ENCODE results near the gene PIK3C3.

Gene PIK3C3

DNA sequence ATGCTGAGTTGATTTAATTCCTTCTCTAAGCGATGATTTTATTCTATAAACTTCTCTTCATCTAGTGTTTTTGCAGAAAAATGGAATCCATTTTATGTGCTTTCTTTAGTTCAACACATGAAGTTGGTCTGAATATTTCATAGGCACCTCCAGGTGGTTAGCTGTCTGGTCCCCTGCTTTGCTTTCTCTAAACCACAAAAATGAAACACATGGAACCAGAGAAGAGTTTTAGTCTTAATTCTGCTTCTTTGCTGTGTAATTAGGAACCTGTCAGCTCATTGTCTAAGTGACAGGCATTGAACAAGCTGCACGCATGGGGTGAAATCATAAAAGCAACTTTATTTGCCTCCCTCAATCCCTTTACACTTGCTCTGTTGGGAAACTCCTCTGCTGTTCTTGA is 150.4 kb downstream of the PIK3C3 start:
- no peak for TF ChIP-seq TEAD4 (IDR thresholded peaks at IDR 0.05)

DNA sequence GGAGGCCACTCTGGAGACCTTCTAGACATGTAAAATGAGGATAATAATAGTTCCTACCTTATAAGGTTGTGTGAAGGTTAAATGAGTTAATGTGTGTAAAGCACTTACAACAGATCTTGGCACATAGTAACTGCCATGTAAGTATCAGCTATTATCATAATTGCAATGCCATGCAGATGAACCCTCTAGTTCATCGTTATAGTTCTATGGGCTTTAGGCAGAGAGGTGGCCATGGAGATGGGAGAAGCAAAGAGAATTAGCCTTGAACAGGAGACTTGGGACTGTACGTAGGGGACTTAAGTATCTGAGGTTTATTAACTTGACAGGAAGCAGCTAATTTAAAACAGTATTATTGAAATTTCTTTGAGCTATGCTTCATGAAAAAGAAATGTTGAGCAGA is 151.8 kb downstream of the PIK3C3 start:
- TF ChIP-seq EGR1 (IDR thresholded peaks at IDR 0.05) (no peak), CREB1 (IDR thresholded peaks at IDR 0.05; ENCODE audit: low read depth) (no peak), CEBPB (IDR thresholded peaks at IDR 0.05) (no peak), NFIC (IDR thresholded peaks at IDR 0.05) (no peak), EP300 (IDR thresholded peaks at IDR 0.05; ENCODE audit: borderline replicate concordance) (no peak), FOXM1 (IDR thresholded peaks at IDR 0.05; ENCODE audit: borderline replicate concordance, low read depth) (no peak), YY1 (IDR thresholded peaks at IDR 0.05; ENCODE audit: low read depth) (no peak), TAF1 (IDR thresholded peaks at IDR 0.05; ENCODE audit: low read depth) (no peak), TEAD4 (IDR thresholded peaks at IDR 0.05) (no peak), RAD21 (IDR thresholded peaks at IDR 0.05; ENCODE audit: low read depth) (no peak), ZBTB7A (IDR thresholded peaks at IDR 0.05; ENCODE audit: low read depth) (no peak), TCF12 (IDR thresholded peaks at IDR 0.05; ENCODE audit: low read depth) (no peak)
- TF ChIP-seq, protein P1, sequence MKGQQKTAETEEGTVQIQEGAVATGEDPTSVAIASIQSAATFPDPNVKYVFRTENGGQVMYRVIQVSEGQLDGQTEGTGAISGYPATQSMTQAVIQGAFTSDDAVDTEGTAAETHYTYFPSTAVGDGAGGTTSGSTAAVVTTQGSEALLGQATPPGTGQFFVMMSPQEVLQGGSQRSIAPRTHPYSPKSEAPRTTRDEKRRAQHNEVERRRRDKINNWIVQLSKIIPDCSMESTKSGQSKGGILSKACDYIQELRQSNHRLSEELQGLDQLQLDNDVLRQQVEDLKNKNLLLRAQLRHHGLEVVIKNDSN (IDR thresholded peaks at IDR 0.05) = no peak
- TF ChIP-seq, protein P2, sequence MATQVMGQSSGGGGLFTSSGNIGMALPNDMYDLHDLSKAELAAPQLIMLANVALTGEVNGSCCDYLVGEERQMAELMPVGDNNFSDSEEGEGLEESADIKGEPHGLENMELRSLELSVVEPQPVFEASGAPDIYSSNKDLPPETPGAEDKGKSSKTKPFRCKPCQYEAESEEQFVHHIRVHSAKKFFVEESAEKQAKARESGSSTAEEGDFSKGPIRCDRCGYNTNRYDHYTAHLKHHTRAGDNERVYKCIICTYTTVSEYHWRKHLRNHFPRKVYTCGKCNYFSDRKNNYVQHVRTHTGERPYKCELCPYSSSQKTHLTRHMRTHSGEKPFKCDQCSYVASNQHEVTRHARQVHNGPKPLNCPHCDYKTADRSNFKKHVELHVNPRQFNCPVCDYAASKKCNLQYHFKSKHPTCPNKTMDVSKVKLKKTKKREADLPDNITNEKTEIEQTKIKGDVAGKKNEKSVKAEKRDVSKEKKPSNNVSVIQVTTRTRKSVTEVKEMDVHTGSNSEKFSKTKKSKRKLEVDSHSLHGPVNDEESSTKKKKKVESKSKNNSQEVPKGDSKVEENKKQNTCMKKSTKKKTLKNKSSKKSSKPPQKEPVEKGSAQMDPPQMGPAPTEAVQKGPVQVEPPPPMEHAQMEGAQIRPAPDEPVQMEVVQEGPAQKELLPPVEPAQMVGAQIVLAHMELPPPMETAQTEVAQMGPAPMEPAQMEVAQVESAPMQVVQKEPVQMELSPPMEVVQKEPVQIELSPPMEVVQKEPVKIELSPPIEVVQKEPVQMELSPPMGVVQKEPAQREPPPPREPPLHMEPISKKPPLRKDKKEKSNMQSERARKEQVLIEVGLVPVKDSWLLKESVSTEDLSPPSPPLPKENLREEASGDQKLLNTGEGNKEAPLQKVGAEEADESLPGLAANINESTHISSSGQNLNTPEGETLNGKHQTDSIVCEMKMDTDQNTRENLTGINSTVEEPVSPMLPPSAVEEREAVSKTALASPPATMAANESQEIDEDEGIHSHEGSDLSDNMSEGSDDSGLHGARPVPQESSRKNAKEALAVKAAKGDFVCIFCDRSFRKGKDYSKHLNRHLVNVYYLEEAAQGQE (IDR thresholded peaks at IDR 0.05; ENCODE audit: low read depth) = no peak
- TF ChIP-seq, protein P3, sequence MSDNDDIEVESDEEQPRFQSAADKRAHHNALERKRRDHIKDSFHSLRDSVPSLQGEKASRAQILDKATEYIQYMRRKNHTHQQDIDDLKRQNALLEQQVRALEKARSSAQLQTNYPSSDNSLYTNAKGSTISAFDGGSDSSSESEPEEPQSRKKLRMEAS (IDR thresholded peaks at IDR 0.05) = no peak

DNA sequence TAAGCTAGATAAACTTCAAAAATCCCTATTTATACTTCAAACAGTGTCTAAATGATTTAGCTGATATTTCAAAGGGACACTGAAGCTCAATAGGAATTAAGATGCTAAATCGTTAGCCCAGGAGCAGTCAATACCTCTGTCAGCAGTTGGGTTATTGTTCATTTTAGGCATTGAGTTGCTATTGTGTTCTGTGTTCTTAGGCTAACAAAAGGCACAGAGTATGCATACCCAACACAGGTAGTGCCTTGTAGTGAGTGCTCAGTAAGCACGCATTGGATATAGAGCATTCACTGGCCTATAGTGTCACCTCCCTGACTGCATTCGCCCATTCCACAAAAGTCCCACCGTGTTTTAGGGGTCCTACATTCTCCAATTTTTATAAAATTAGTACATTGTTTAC is 152.3 kb downstream of the PIK3C3 start:
- no peak for TF ChIP-seq TEAD4 (IDR thresholded peaks at IDR 0.05)
- no peak for TF ChIP-seq YY1 (IDR thresholded peaks at IDR 0.05; ENCODE audit: low read depth)
- TF ChIP-seq TAF1 (IDR thresholded peaks at IDR 0.05; ENCODE audit: low read depth) = no peak
- TF ChIP-seq TCF12 (IDR thresholded peaks at IDR 0.05; ENCODE audit: low read depth) = no peak
- TF ChIP-seq RAD21 (IDR thresholded peaks at IDR 0.05; ENCODE audit: low read depth) = no peak

DNA sequence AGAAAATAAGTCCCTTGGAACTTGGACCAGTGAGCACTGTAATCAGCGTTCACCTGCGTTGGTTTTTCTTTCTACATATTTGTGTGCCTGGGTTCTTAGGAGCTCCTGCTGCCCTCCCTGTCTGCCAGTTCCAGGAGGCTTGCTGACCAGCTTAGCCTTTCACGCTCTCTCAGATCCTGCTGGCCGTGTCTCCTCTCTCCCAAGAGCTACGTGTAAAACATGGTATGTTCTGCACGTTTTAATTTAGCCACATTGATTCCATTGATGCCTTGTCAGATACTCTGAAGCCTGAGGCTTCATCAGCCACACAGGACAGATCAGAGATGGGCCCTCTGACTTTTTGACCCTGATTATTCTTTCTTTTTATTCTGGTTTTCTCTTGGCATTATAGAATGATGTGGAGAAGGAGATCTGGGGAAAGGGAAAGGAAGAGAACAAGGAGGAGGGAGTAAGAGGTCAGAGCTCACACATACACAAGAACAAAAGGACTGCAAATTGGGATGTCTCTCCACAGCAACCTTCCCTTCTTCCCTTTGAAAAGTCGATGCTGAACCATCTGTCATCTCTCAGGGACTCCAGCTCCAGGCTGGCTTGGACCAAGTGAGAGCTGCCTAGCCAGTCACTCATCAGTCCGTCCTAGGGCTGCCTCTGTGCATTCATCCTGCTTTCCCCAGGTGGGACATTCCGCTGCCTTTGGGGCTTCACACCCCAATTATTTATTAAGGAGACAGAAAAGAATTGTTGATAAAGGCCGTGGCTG is 152.8 kb downstream of the PIK3C3 start:
- TF ChIP-seq CREB1 (IDR thresholded peaks at IDR 0.05; ENCODE audit: low read depth) = no peak
- TF ChIP-seq YY1 (IDR thresholded peaks at IDR 0.05; ENCODE audit: low read depth) = no peak
- no peak for TF ChIP-seq TEAD4 (IDR thresholded peaks at IDR 0.05)
- no peak for TF ChIP-seq NFIC (IDR thresholded peaks at IDR 0.05)
- TF ChIP-seq EP300 (IDR thresholded peaks at IDR 0.05; ENCODE audit: borderline replicate concordance) = no peak
- no peak for TF ChIP-seq TAF1 (IDR thresholded peaks at IDR 0.05; ENCODE audit: low read depth)
- TF ChIP-seq, protein P1 (IDR thresholded peaks at IDR 0.05) = no peak
- no peak for TF ChIP-seq EGR1 (IDR thresholded peaks at IDR 0.05)
- no peak for TF ChIP-seq TCF12 (IDR thresholded peaks at IDR 0.05; ENCODE audit: low read depth)
- TF ChIP-seq, protein P3 (IDR thresholded peaks at IDR 0.05) = no peak
- no peak for TF ChIP-seq FOXM1 (IDR thresholded peaks at IDR 0.05; ENCODE audit: borderline replicate concordance, low read depth)
- TF ChIP-seq CEBPB (IDR thresholded peaks at IDR 0.05) = no peak
- TF ChIP-seq, protein P2 (IDR thresholded peaks at IDR 0.05; ENCODE audit: low read depth) = no peak
- no peak for TF ChIP-seq RAD21 (IDR thresholded peaks at IDR 0.05; ENCODE audit: low read depth)
- TF ChIP-seq ZBTB7A (IDR thresholded peaks at IDR 0.05; ENCODE audit: low read depth) = no peak

DNA sequence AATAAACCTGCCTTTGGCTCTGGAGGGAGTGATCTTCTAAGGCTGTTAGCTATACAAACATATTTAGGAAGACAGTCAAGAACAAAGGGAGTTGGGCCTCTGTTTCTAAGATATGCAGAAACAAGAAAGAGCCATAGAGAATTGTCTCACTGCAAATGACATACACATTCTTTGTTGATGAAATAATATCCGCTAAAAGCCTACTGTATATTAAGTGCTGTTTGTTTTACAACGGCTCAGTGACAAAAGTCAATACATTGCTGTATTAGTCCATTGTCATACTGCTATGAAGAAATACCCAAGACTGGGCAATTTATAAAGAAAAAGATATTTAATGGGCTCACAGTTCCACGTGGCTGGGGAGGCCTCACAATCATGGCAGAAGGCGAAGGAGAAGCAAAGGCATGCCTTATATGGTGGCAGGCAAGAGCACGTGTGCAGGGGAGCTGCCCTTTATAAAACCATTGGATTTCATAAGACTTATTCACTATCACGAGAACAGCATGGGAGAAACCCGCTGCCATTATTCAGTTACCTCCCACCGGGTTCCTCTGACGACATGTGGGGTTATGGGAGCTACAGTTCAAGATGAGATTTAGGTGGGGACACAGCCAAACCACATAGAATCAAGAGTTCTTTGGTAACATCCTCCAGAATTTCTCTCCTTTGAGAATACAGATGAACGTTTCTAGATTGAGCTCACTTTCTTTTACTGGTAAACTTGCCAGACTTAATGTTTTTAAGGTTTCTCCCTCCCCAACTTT is 157.8 kb downstream of the PIK3C3 start:
- TF ChIP-seq, protein P2 (IDR thresholded peaks at IDR 0.05; ENCODE audit: low read depth) = no peak
- TF ChIP-seq, protein P1 (IDR thresholded peaks at IDR 0.05) = no peak
- TF ChIP-seq RAD21 (IDR thresholded peaks at IDR 0.05; ENCODE audit: low read depth) = no peak
- TF ChIP-seq, protein P3 (IDR thresholded peaks at IDR 0.05) = no peak
- no peak for TF ChIP-seq CEBPB (IDR thresholded peaks at IDR 0.05)
- TF ChIP-seq TEAD4 (IDR thresholded peaks at IDR 0.05) = no peak
- no peak for TF ChIP-seq EGR1 (IDR thresholded peaks at IDR 0.05)
- TF ChIP-seq ZBTB7A (IDR thresholded peaks at IDR 0.05; ENCODE audit: low read depth) = no peak
- TF ChIP-seq TCF12 (IDR thresholded peaks at IDR 0.05; ENCODE audit: low read depth) = no peak
- no peak for TF ChIP-seq CREB1 (IDR thresholded peaks at IDR 0.05; ENCODE audit: low read depth)
- TF ChIP-seq EP300 (IDR thresholded peaks at IDR 0.05; ENCODE audit: borderline replicate concordance) = no peak
- no peak for TF ChIP-seq NFIC (IDR thresholded peaks at IDR 0.05)
- TF ChIP-seq YY1 (IDR thresholded peaks at IDR 0.05; ENCODE audit: low read depth) = no peak
- no peak for TF ChIP-seq FOXM1 (IDR thresholded peaks at IDR 0.05; ENCODE audit: borderline replicate concordance, low read depth)
- TF ChIP-seq TAF1 (IDR thresholded peaks at IDR 0.05; ENCODE audit: low read depth) = no peak
